ENCODE measurements around the gene ARHGAP22.

DNA sequence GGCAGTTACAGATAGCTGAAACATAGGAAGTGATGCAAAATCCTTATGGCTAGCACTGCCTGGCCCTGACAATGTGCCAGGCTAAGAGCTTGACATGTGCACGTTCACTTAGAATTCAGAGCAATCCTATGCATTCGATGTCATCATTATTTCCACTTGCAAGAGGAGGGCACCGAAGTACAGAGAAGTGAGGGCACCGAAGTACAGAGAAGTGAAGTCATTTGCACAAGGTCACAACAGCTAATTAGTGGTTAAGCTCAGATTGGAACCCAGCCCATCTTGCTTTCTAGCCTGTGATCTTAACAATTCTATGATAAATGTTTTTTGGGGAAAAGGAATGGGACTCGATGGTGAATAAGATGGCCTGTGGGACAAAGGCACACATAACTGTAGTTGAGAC, 73.4 kb downstream of the ARHGAP22 start:
- TF ChIP-seq, protein P1, sequence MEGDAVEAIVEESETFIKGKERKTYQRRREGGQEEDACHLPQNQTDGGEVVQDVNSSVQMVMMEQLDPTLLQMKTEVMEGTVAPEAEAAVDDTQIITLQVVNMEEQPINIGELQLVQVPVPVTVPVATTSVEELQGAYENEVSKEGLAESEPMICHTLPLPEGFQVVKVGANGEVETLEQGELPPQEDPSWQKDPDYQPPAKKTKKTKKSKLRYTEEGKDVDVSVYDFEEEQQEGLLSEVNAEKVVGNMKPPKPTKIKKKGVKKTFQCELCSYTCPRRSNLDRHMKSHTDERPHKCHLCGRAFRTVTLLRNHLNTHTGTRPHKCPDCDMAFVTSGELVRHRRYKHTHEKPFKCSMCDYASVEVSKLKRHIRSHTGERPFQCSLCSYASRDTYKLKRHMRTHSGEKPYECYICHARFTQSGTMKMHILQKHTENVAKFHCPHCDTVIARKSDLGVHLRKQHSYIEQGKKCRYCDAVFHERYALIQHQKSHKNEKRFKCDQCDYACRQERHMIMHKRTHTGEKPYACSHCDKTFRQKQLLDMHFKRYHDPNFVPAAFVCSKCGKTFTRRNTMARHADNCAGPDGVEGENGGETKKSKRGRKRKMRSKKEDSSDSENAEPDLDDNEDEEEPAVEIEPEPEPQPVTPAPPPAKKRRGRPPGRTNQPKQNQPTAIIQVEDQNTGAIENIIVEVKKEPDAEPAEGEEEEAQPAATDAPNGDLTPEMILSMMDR (IDR thresholded peaks at IDR 0.05) = no peak
- TF ChIP-seq POLR2A (IDR thresholded peaks at IDR 0.05) = no peak

All from heart left ventricle (tissue), 13 donors.